T-helper 1 cell treated with Interleukin-12 subunit alpha and Interleukin-12 subunit beta and Interleukin-4 antibody, amounts not matched to agents 30 ng/mL and 1 ng/mL, for 36 hours (primary cell): ENCODE results near the gene CREB3L1. TPM values are rescaled to one million over a fixed set of nuclear protein-coding genes. Genes with fewer than 3 reads are reported as not detected.

Experiments
- intact Hi-C: fragments of 100-400 bp; cut with micrococcal nuclease; formaldehyde crosslinking; loops from one replicate; pipeline ENCODE4 v1.15.1; 2024
- total RNA-seq: library from RNA; stranded (reverse); gene quantifications from 2 replicates; pipeline ENCODE4 v1.2.3, GENCODE V29; 2022

Gene CREB3L1
- total RNA-seq, 1 donor from 2014 or later = not detected

- intact Hi-C loops = loop anchor here (1.0 kb wide), 1 partner anchor 76 kb away; no protein-coding TSS in a partner anchor
Measured at GRCh38 chr11:46315033-46315738, 37.7 kb downstream of the CREB3L1 start.

- intact Hi-C loops = loop anchor here (1.0 kb wide), 1 partner anchor 77 kb away; no protein-coding TSS in a partner anchor
Measured at GRCh38 chr11:46315783-46316563, 38.5 kb downstream of the CREB3L1 start.

- intact Hi-C loops = no loop called here
Measured at GRCh38 chr11:46319074-46319453, 41.6 kb downstream of the CREB3L1 start.

- intact Hi-C loops = no loop called here
Measured at GRCh38 chr11:46321757-46322156, 44.3 kb downstream of the CREB3L1 start.

GRCh38 chr11:46322759-46323158, 45.3 kb downstream of the CREB3L1 start:
- intact Hi-C loops = no loop called here

GRCh38 chr11:46326813-46327416, 49.5 kb downstream of the CREB3L1 start:
- intact Hi-C loops = no loop called here

GRCh38 chr11:46327829-46328228, 50.4 kb downstream of the CREB3L1 start:
- intact Hi-C loops = no loop called here

GRCh38 chr11:46330154-46330553, 52.7 kb downstream of the CREB3L1 start:
- intact Hi-C loops = no loop called here

GRCh38 chr11:46330563-46331281, 53.3 kb downstream of the CREB3L1 start:
- intact Hi-C loops = loop anchor here (1.0 kb wide), 1 partner anchor 16 kb away; no protein-coding TSS in a partner anchor

- intact Hi-C loops = loop anchor here (1.0 kb wide), 1 partner anchor 15 kb away; no protein-coding TSS in a partner anchor
Measured at GRCh38 chr11:46331282-46331984, 54.0 kb downstream of the CREB3L1 start.

- intact Hi-C loops = no loop called here
Measured at GRCh38 chr11:46332093-46332567, 54.7 kb downstream of the CREB3L1 start.

GRCh38 chr11:46332568-46333393, 55.3 kb downstream of the CREB3L1 start:
- intact Hi-C loops = no loop called here

GRCh38 chr11:46333394-46333947, 56.0 kb downstream of the CREB3L1 start:
- intact Hi-C loops = no loop called here

GRCh38 chr11:46334211-46334610, 56.7 kb downstream of the CREB3L1 start:
- intact Hi-C loops = no loop called here

GRCh38 chr11:46335271-46335670, 57.8 kb downstream of the CREB3L1 start:
- intact Hi-C loops = no loop called here

- intact Hi-C loops = no loop called here
Measured at GRCh38 chr11:46335890-46336562, 58.6 kb downstream of the CREB3L1 start.

GRCh38 chr11:46336563-46337180, 59.2 kb downstream of the CREB3L1 start:
- intact Hi-C loops = no loop called here

GRCh38 chr11:46337626-46338345, 60.3 kb downstream of the CREB3L1 start:
- intact Hi-C loops = no loop called here
